ENCODE measurements around the gene SLC66A3.

SLC66A3 gene

GRCh38 chr2:11155381-11156035 is at the start of gene SLC66A3:
SLC66A3 (plus strand) TSS chr2:11155467; CDS start chr2:11155547, 80 bp downstream.
- FAIRE-seq: no peak

GRCh38 chr2:11109002-11109401 is 46.3 kb upstream of the SLC66A3 start:
- DNase-seq (ENCODE audit: low spot score) (no peak), FAIRE-seq (no peak)

More at GRCh38 chr2:11155381-11156035, at the start of gene SLC66A3:
- no peak for DNase-seq (ENCODE audit: low spot score)

- FAIRE-seq: peak; percentile 52
- no peak for DNase-seq (ENCODE audit: low spot score)
Measured at GRCh38 chr2:11112870-11113428, 42.3 kb upstream of the SLC66A3 start.

- DNase-seq (ENCODE audit: low spot score): no peak
- FAIRE-seq: no peak
Measured at GRCh38 chr2:11117776-11118175, 37.5 kb upstream of the SLC66A3 start.

- FAIRE-seq: no peak
- DNase-seq (ENCODE audit: low spot score): no peak
Measured at GRCh38 chr2:11118761-11119160, 36.5 kb upstream of the SLC66A3 start.

- no peak for DNase-seq (ENCODE audit: low spot score)
- no peak for FAIRE-seq
Measured at GRCh38 chr2:11121099-11121822, 34.0 kb upstream of the SLC66A3 start.

- no peak for DNase-seq (ENCODE audit: low spot score)
- FAIRE-seq: no peak
Measured at GRCh38 chr2:11121823-11122155, 33.5 kb upstream of the SLC66A3 start.

GRCh38 chr2:11122380-11122779 is 32.9 kb upstream of the SLC66A3 start:
- no peak for DNase-seq (ENCODE audit: low spot score)
- FAIRE-seq: no peak

- DNase-seq (ENCODE audit: low spot score) (no peak), FAIRE-seq (no peak)
Measured at GRCh38 chr2:11123001-11123809, 32.1 kb upstream of the SLC66A3 start.

GRCh38 chr2:11123856-11124759 is 31.2 kb upstream of the SLC66A3 start:
- FAIRE-seq (peak; percentile 62), DNase-seq (ENCODE audit: low spot score) (peak; percentile 87)

- FAIRE-seq (no peak), DNase-seq (ENCODE audit: low spot score) (no peak)
Measured at GRCh38 chr2:11124760-11125068, 30.6 kb upstream of the SLC66A3 start.

GRCh38 chr2:11127761-11128160 is 27.5 kb upstream of the SLC66A3 start:
- DNase-seq (ENCODE audit: low spot score) (no peak), FAIRE-seq (no peak)

- no peak for FAIRE-seq
Measured at GRCh38 chr2:11128243-11128951, 26.9 kb upstream of the SLC66A3 start.

GRCh38 chr2:11129598-11130449 is 25.4 kb upstream of the SLC66A3 start:
- no peak for FAIRE-seq
- DNase-seq (ENCODE audit: low spot score): peak; percentile 64

More at GRCh38 chr2:11128243-11128951, 26.9 kb upstream of the SLC66A3 start:
- DNase-seq (ENCODE audit: low spot score): no peak

- FAIRE-seq (no peak), DNase-seq (ENCODE audit: low spot score) (no peak)
Measured at GRCh38 chr2:11131166-11131920, 23.9 kb upstream of the SLC66A3 start.

- no peak for DNase-seq (ENCODE audit: low spot score)
- no peak for FAIRE-seq
Measured at GRCh38 chr2:11132036-11132671, 23.1 kb upstream of the SLC66A3 start.

GRCh38 chr2:11133238-11133935 is 21.9 kb upstream of the SLC66A3 start:
- no peak for DNase-seq (ENCODE audit: low spot score)
- FAIRE-seq: no peak

GRCh38 chr2:11133936-11134320 is 21.3 kb upstream of the SLC66A3 start:
- FAIRE-seq: no peak

More at GRCh38 chr2:11133936-11134320, 21.3 kb upstream of the SLC66A3 start:
- no peak for DNase-seq (ENCODE audit: low spot score)

All from urothelium cell line (cell line).